ENCODE measurements around the gene PGGHG.

The PGGHG gene

DNA sequence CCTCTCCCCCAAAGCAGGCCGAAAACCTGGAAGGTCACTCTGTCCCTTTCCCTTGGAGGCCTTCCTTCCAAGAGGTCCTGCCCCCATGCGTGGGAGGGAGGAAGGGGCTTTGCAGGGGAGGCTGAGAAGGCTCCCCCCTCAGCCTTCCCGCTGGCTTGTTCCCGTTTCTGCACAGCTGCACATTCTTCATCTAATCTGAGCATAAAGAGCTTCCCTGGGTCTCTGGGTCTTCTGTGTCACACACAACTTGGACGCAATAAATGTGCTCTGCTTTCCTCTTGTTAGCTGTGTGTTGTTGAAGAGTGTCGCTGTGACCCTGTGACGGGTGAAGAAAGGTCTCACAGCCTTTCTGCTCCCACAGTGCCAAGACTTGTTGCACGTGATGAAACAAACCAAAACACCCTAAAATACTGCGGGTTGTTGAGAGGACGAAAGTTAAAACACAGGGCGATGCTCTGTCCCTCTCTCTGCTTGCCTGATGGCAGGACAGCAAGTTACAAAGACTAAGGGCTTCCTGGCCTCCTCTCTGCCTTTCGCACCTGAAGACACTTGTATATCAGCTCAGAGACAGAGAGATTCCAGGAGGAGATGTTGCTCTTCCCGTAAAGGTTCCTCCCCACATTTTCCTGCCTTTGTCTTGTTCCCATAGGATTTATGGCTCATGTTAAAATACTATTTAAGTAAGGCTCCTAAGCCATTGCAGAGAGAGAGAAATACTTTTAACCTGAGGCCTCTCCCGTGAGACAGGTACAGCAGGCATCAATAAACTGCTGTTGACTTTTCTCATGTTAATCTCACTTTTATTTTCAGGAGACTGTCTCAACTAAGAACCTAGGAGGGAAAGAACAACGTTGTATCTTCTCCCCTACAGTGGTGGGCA lies 47.1 kb downstream of the PGGHG start:
- H3K4me3 ChIP-seq (ENCODE audit: low read depth, low read length), result no peak overlapping the region
- DNase-seq (ENCODE audit: low read depth, low spot score), result peak; percentile 55
- no peak for TF ChIP-seq CTCF (IDR thresholded peaks at IDR 0.05; ENCODE audit: low read depth, low read length)
- in situ Hi-C loops (cut with HindIII; ENCODE audit: low sequenced_read_pairs), result no loop called here

GRCh38 chr11:336659-337198 lies 47.8 kb downstream of the PGGHG start:
- DNase-seq (ENCODE audit: low read depth, low spot score), result no peak
- no peak for TF ChIP-seq CTCF (IDR thresholded peaks at IDR 0.05; ENCODE audit: low read depth, low read length)
- H3K4me3 ChIP-seq (ENCODE audit: low read depth, low read length), result no peak overlapping the region
- in situ Hi-C loops (cut with HindIII; ENCODE audit: low sequenced_read_pairs), result no loop called here

DNA sequence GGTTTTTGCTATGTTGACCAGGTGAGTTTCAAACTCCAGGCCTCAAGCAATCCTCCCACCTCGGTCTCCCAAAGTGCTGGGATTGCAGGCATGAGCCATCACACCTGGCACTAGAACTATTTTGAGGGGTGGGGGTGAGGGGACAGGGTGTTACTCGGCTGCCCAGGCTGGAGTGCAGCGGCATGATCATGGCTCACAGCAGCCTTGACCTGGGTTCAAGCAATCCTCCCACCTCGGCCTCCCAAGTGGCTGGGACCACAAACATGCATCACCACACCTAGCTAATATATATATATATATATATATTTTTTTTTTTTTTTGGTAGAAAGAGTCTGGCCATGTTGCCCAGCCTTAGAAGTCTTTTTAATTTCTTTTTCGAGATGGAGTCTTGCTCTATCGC lies 48.8 kb downstream of the PGGHG start:
- DNase-seq (ENCODE audit: low read depth, low spot score), result no peak
- TF ChIP-seq CTCF (IDR thresholded peaks at IDR 0.05; ENCODE audit: low read depth, low read length), result no peak
- in situ Hi-C loops (cut with HindIII; ENCODE audit: low sequenced_read_pairs), result no loop called here
- no peak overlapping the region for H3K4me3 ChIP-seq (ENCODE audit: low read depth, low read length)

DNA sequence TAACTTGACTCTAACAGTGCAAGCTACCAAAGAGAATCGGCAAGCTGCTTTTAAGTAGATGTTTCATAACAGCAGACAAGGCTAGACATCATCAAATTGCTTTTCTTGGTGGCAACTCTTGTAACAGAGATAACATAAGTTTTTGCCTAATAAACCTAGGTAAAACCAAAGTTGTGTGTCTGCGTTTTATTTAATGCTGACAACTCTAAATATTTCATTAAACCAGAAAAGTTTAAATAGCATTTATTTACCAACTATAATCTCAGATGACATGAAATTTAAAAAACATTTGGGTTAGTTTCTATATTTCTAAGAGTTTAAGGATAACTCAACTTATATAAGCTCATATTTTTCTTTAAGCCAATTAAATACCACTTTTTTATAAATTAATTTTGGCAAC lies 51.0 kb downstream of the PGGHG start:
- in situ Hi-C loops (cut with HindIII; ENCODE audit: low sequenced_read_pairs), result no loop called here
- H3K4me3 ChIP-seq (ENCODE audit: low read depth, low read length), result no peak overlapping the region
- TF ChIP-seq CTCF (IDR thresholded peaks at IDR 0.05; ENCODE audit: low read depth, low read length), result no peak
- no peak for DNase-seq (ENCODE audit: low read depth, low spot score)

DNA sequence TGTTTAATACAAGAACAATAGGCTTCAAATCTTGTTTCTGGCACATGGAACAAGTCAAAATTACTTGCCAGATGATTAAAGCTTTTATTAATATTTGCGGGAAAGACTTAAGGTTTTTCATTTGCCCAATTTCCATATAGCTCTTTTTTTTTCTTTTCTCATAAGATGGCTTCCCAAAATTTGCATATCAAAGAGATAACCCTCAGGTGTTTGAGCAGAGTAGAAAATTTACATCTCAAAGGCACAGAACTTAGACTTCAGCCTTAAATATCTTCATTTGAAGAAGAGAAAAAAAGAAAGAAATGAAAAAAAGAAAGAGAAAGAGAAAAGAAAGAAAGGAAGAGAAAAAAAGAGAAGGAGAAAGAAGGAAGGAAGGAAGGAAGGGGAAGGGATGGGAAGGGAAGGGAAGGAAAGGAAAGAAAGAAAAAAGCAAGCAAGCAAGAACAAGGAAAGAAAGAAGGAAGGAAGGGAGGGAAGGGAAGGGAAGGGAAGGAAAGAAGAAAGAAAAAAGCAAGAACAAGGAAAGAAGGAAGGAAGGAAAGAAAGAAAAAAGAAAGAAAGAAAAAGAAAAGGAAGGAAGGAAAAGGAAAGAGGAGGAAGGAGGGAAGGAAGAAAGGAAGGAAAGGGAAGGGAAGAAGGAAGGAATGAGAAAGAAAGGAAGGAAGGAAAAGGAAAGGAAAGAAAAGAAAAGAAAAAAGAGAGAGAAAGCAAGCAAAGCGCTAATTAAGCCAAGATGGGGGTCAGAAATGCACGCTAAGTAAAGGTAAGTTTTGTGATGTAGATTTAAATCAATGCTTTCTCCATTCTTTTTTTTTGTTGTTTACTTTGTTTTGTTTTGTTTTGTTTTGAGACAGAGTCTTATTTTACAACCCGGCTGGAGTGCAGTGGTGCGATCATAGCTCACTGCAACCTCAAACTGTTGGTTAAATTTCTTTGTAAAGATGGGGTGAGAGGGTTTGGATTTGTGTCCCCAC lies 51.9 kb downstream of the PGGHG start:
- DNase-seq (ENCODE audit: low read depth, low spot score), result no peak
- H3K4me3 ChIP-seq (ENCODE audit: low read depth, low read length), result no peak overlapping the region
- in situ Hi-C loops (cut with HindIII; ENCODE audit: low sequenced_read_pairs), result no loop called here
- TF ChIP-seq CTCF (IDR thresholded peaks at IDR 0.05; ENCODE audit: low read depth, low read length), result no peak

GRCh38 chr11:342328-342727 lies 53.4 kb downstream of the PGGHG start:
- DNase-seq (ENCODE audit: low read depth, low spot score), result no peak
- TF ChIP-seq CTCF (IDR thresholded peaks at IDR 0.05; ENCODE audit: low read depth, low read length), result no peak
- no peak overlapping the region for H3K4me3 ChIP-seq (ENCODE audit: low read depth, low read length)
- in situ Hi-C loops (cut with HindIII; ENCODE audit: low sequenced_read_pairs), result no loop called here
